ENCODE results near the gene LFNG. TPM values are rescaled to one million over a fixed set of nuclear protein-coding genes. Genes with fewer than 3 reads are reported as not detected.

LFNG gene
- total and polyA plus RNA-seq, 2 of the 13 experiments (the other 11 are each of a cell fraction or from before 2014, with no cell fraction given) = 0.44 to 1.5 TPM

DNA sequence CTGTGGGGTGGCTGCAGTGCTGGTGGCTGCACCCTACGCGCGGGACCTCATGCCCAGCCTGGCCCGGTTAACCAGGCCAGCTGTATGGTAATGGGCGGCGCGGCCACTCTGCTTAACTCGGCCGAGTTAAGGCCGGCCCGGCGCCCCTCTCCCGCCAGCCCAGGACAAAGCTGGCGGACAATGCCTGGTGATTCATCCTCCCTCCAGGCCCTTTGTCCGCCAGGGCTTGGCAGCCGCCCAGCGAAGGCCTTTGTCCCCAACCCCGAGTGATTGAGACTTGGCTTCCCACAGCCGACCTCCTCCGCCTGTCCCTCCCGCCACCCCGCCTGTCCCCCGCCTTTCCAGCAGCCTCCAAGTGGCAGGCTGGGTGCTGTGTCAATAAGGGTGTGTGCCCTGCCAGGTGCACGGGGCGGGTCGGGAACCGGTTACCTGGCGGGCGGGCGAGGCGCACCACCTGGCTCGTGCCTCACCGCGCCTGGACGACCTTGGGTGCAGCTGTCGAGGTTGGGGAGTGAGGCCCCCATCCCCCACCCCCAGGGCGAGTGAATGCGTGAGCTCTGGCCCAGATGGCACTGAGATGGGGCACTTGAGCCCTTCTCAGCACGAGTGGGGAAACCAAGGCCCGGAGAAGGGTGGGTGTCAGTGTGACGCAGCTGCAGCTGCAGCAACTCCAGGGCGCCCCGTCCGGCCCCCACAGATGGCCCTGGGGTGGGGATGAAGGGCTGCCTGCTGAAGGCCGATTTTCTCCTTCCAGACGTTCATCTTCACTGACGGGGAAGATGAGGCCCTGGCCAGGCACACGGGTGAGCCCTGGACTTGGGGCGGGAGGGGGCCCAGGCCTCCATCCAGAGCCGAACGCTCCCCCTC lies 4.6 kb downstream of the LFNG start (continued):
- TF ChIP-seq SOX6 (IDR thresholded peaks at IDR 0.05) (no peak), SOX6 (CRISPR knock-in tag; IDR thresholded peaks at IDR 0.05) (peak; percentile 98), SOX13 (IDR thresholded peaks at IDR 0.05) (peak; percentile 93), SOX13 (CRISPR knock-in tag; conservative IDR thresholded peaks at IDR 0.05 in 1 of 2, IDR thresholded peaks at IDR 0.05 in 1 of 2) (peak in 1 of 2 experiments; percentile 98; a peak in 2 of 4 replicates), ZNF564 (CRISPR knock-in tag; IDR thresholded peaks at IDR 0.05) (peak; percentile 54; the same call in 1 of the 2 replicates), KDM5B (CRISPR knock-in tag; IDR thresholded peaks at IDR 0.05; ENCODE audit: borderline replicate concordance) (0 out of 2 replicates have a peak, but pooled peaks have one; percentile 17), MTA1 (CRISPR knock-in tag; IDR thresholded peaks at IDR 0.05; ENCODE audit: borderline replicate concordance) (0 out of 2 replicates have a peak, but pooled peaks have one; percentile 32), SOX5 (CRISPR knock-in tag; IDR thresholded peaks at IDR 0.05; ENCODE audit: borderline replicate concordance) (peak; percentile 98), ZNF749 (CRISPR knock-in tag; IDR thresholded peaks at IDR 0.05; ENCODE audit: borderline replicate concordance) (no peak), GABPB1 (CRISPR knock-in tag; IDR thresholded peaks at IDR 0.05) (peak; percentile 38; the same call in 1 of the 2 replicates), AGO1 (IDR thresholded peaks at IDR 0.05; ENCODE audit: low read depth, low read length, poor library complexity, severe bottlenecking) (peak; percentile 18), XRCC5 (optimal IDR thresholded peaks at IDR 0.05; ENCODE audit: low read length) (peak; percentile 47), FOSL2 (CRISPR knock-in tag; IDR thresholded peaks at IDR 0.05) (peak; percentile 93), IKZF1 (IDR thresholded peaks at IDR 0.05) (no peak), FOXA3 (CRISPR knock-in tag; IDR thresholded peaks at IDR 0.05) (0 out of 2 replicates have a peak, but pooled peaks have one; percentile 28)
- TF ChIP-seq, protein P1, sequence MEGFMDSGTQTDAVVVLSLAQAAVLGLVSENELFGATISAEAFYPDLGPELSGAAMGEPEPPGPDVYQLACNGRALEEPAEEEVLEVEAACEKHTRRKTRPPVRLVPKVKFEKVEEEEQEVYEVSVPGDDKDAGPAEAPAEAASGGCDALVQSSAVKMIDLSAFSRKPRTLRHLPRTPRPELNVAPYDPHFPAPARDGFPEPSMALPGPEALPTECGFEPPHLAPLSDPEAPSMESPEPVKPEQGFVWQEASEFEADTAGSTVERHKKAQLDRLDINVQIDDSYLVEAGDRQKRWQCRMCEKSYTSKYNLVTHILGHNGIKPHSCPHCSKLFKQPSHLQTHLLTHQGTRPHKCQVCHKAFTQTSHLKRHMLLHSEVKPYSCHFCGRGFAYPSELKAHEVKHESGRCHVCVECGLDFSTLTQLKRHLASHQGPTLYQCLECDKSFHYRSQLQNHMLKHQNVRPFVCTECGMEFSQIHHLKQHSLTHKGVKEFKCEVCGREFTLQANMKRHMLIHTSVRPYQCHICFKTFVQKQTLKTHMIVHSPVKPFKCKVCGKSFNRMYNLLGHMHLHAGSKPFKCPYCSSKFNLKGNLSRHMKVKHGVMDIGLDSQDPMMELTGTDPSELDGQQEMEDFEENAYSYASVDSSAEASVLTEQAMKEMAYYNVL (CRISPR knock-in tag; IDR thresholded peaks at IDR 0.05; ENCODE audit: borderline replicate concordance) = 0 out of 2 replicates have a peak, but pooled peaks have one; percentile 45
- TF ChIP-seq, protein P2, sequence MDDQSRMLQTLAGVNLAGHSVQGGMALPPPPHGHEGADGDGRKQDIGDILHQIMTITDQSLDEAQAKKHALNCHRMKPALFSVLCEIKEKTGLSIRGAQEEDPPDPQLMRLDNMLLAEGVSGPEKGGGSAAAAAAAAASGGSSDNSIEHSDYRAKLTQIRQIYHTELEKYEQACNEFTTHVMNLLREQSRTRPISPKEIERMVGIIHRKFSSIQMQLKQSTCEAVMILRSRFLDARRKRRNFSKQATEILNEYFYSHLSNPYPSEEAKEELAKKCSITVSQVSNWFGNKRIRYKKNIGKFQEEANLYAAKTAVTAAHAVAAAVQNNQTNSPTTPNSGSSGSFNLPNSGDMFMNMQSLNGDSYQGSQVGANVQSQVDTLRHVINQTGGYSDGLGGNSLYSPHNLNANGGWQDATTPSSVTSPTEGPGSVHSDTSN (CRISPR knock-in tag; IDR thresholded peaks at IDR 0.05; ENCODE audit: borderline replicate concordance) = no peak
- TF ChIP-seq, protein P3, sequence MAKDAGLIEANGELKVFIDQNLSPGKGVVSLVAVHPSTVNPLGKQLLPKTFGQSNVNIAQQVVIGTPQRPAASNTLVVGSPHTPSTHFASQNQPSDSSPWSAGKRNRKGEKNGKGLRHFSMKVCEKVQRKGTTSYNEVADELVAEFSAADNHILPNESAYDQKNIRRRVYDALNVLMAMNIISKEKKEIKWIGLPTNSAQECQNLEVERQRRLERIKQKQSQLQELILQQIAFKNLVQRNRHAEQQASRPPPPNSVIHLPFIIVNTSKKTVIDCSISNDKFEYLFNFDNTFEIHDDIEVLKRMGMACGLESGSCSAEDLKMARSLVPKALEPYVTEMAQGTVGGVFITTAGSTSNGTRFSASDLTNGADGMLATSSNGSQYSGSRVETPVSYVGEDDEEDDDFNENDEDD (CRISPR knock-in tag; IDR thresholded peaks at IDR 0.05; ENCODE audit: borderline replicate concordance) = peak; percentile 17; the same call in 1 of the 2 replicates

Measured in HepG2 (cell line).